Neural cell (in vitro differentiated cells): ENCODE measurements around the gene RTP2. TPM values are rescaled to one million over a fixed set of nuclear protein-coding genes. Genes with fewer than 3 reads are reported as not detected.

ENCODE experiments used
- H2AFZ ChIP-seq: fragments of 200-600, 300-800 bp; sonication (generic), shearing (Covaris generic); 2 replicates; pipeline ENCODE4 v1.6.0; 2014; ENCODE audit warnings: low read depth, mild to moderate bottlenecking, antibody characterized with exemption, low read length, moderate library complexity
- H3F3A ChIP-seq: fragments of 200-600 bp; shearing (Covaris generic); 2 replicates; pipeline ENCODE4 v1.6.1; 2016; ENCODE audit warnings: mild to moderate bottlenecking, moderate library complexity, mixed read lengths, antibody characterized with exemption, low read length; ENCODE audit not compliant: insufficient read depth, poor library complexity, severe bottlenecking
- H3K27ac ChIP-seq: fragments of 200-600, 300-800 bp; sonication (generic), shearing (Covaris generic); 2 replicates; pipeline ENCODE4 v1.5.1; 2014; ENCODE audit warnings: mild to moderate bottlenecking, low read length, moderate library complexity
- H3K27me3 ChIP-seq: fragments of 300-800, 200-600 bp; sonication (generic), shearing (Covaris generic); 2 replicates; pipeline ENCODE4 v1.6.0; 2014; ENCODE audit warnings: mild to moderate bottlenecking, low read depth, low read length, moderate library complexity; ENCODE audit not compliant: insufficient read depth
- H3K36me3 ChIP-seq: fragments of 300-800, 200-600 bp; sonication (generic), shearing (Covaris generic); 2 replicates; pipeline ENCODE4 v1.5.1; 2014; ENCODE audit warnings: mild to moderate bottlenecking, antibody characterized with exemption, low read length, moderate library complexity; ENCODE audit not compliant: insufficient read depth
- H3K4me2 ChIP-seq: fragments of 300-800, 200-600 bp; sonication (generic), shearing (Covaris generic); 2 replicates; pipeline ENCODE4 v1.6.0; 2014; ENCODE audit warnings: mild to moderate bottlenecking, low read length
- H3K4me3 ChIP-seq: fragments of 300-800, 200-600 bp; sonication (generic), shearing (Covaris generic); 2 replicates; pipeline ENCODE4 v1.5.1; 2014; ENCODE audit warnings: mild to moderate bottlenecking, low read length, moderate library complexity
- H3K79me2 ChIP-seq: fragments of 200-600 bp; shearing (Covaris generic); replicated peaks from 2 replicates; pipeline ENCODE4 v1.6.0; 2014; ENCODE audit warnings: mild to moderate bottlenecking, low read length, moderate library complexity; ENCODE audit not compliant: insufficient read depth
- H3K9ac ChIP-seq: fragments of 300-800, 200-600 bp; sonication (generic), shearing (Covaris generic); 2 replicates; pipeline ENCODE4 v1.6.1; 2016; ENCODE audit warnings: mild to moderate bottlenecking, low read length, mixed read lengths
- H3K9me2 ChIP-seq: fragments of 200-600 bp; shearing (Covaris generic); 2 replicates; pipeline ENCODE4 v1.6.1; 2016; ENCODE audit warnings: mild to moderate bottlenecking, low read length, mixed read lengths; ENCODE audit not compliant: insufficient read depth
- H3K9me3 ChIP-seq: fragments of 200-600, 300-800 bp; sonication (generic), shearing (Covaris generic); 2 replicates; pipeline ENCODE4 v1.6.1; 2016; ENCODE audit warnings: mild to moderate bottlenecking, mixed run types, low read length, moderate library complexity, mixed read lengths
- H4K20me1 ChIP-seq: fragments of 200-600 bp; shearing (Covaris generic); 2 replicates; pipeline ENCODE4 v1.6.1; 2016; ENCODE audit warnings: mild to moderate bottlenecking, mixed run types; ENCODE audit not compliant: insufficient read depth
- EP300 ChIP-seq: fragments of 450-650 bp; conservative IDR thresholded peaks from 2 replicates; pipeline ENCODE4 v1.6.1; 2014; ENCODE audit warnings: antibody characterized with exemption, mild to moderate bottlenecking, moderate library complexity; ENCODE audit not compliant: poor library complexity, severe bottlenecking
- EZH2 ChIP-seq: fragments of 200-600, 300-800 bp; shearing (Covaris generic), sonication (generic); IDR thresholded peaks from 2 replicates; pipeline ENCODE4 v1.6.1; 2014; ENCODE audit warnings: antibody characterized with exemption, low read length, borderline replicate concordance, mild to moderate bottlenecking; ENCODE audit not compliant: insufficient read depth, poor library complexity, severe bottlenecking
- MXI1 ChIP-seq: fragments of 450-650 bp; conservative IDR thresholded peaks from 2 replicates; pipeline ENCODE4 v1.6.1; 2014; ENCODE audit warnings: antibody characterized with exemption, mild to moderate bottlenecking; ENCODE audit not compliant: poor library complexity, severe bottlenecking
- POLR2AphosphoS5 ChIP-seq: IDR thresholded peaks from 2 replicates; pipeline ENCODE4 v1.6.1; 2012
- RAD21 ChIP-seq: fragments of 450-650 bp; conservative IDR thresholded peaks from 2 replicates; pipeline ENCODE4 v1.6.1; 2014; ENCODE audit warnings: antibody characterized with exemption, mild to moderate bottlenecking, moderate library complexity
- SMC3 ChIP-seq: fragments of 450-650 bp; conservative IDR thresholded peaks from 2 replicates; pipeline ENCODE4 v1.6.1; 2014; ENCODE audit warnings: antibody characterized with exemption, mild to moderate bottlenecking, moderate library complexity; ENCODE audit not compliant: poor library complexity
- TAF1 ChIP-seq: IDR thresholded peaks from 2 replicates; pipeline ENCODE4 v1.6.1; 2012; ENCODE audit warnings: low read depth
- polyA plus RNA-seq: library from polyadenylated mRNA; depleted of rRNA; stranded (reverse); fragments of >200 nt; gene quantifications from 2 replicates; pipeline ENCODE4 v1.2.3, GENCODE V29; 2014
- TF ChIP-seq, protein P1 (sequence below): fragments of 450-650 bp; IDR thresholded peaks from 2 replicates; pipeline ENCODE4 v1.5.1; 2014; ENCODE audit warnings: antibody characterized with exemption, mild to moderate bottlenecking, moderate library complexity; ENCODE audit not compliant: poor library complexity, severe bottlenecking
- TF ChIP-seq, protein P2 (sequence below): IDR thresholded peaks from 2 replicates; pipeline ENCODE4 v1.6.1; 2012; ENCODE audit warnings: borderline replicate concordance

RTP2 gene
- polyA plus RNA-seq, 1 donor from 2014 or later, result not detected

DNA sequence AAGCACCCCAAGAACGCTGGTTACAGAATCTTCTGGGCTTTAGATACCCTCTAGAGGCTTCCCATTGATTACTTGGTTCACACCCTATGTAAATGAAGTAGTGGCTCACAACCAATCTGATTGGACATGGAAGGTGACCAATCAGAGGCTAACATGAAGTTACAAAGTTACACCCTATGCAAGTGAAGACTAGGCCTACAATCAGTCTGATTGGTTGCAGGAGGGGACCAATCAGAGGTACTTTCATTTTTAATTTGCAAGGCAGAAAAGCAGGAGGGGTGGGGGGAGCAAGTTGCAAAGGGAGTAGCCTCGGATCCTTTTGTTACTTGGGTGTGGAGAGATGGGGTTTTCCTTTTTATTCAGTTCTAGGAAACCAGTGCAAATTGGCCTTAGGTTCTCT, 11.1 kb upstream of the RTP2 start:
- Histone ChIP-seq H3K4me3 (no peak overlapping the region), H3K9me3 (no peaks in the 10 kb centered on the region), H3K27ac (no peak overlapping the region), H3K4me2 (no peak overlapping the region), H3K9me2 (no peaks in the 10 kb centered on the region), H3K27me3 (no peaks in the 10 kb centered on the region), H4K20me1 (no peaks in the 10 kb centered on the region), H2AFZ (no peak overlapping the region), H3K9ac (no peak overlapping the region), H3F3A (no peaks in the 10 kb centered on the region), H3K79me2 (no peaks in the 10 kb centered on the region), H3K36me3 (no peaks in the 10 kb centered on the region)
- no peak for TF ChIP-seq EP300
- no peak for TF ChIP-seq RAD21
- no peak for TF ChIP-seq POLR2AphosphoS5
- no peak for TF ChIP-seq SMC3
- TF ChIP-seq, protein P1, sequence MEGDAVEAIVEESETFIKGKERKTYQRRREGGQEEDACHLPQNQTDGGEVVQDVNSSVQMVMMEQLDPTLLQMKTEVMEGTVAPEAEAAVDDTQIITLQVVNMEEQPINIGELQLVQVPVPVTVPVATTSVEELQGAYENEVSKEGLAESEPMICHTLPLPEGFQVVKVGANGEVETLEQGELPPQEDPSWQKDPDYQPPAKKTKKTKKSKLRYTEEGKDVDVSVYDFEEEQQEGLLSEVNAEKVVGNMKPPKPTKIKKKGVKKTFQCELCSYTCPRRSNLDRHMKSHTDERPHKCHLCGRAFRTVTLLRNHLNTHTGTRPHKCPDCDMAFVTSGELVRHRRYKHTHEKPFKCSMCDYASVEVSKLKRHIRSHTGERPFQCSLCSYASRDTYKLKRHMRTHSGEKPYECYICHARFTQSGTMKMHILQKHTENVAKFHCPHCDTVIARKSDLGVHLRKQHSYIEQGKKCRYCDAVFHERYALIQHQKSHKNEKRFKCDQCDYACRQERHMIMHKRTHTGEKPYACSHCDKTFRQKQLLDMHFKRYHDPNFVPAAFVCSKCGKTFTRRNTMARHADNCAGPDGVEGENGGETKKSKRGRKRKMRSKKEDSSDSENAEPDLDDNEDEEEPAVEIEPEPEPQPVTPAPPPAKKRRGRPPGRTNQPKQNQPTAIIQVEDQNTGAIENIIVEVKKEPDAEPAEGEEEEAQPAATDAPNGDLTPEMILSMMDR, result no peak
- TF ChIP-seq TAF1, result no peak
- TF ChIP-seq, protein P2, sequence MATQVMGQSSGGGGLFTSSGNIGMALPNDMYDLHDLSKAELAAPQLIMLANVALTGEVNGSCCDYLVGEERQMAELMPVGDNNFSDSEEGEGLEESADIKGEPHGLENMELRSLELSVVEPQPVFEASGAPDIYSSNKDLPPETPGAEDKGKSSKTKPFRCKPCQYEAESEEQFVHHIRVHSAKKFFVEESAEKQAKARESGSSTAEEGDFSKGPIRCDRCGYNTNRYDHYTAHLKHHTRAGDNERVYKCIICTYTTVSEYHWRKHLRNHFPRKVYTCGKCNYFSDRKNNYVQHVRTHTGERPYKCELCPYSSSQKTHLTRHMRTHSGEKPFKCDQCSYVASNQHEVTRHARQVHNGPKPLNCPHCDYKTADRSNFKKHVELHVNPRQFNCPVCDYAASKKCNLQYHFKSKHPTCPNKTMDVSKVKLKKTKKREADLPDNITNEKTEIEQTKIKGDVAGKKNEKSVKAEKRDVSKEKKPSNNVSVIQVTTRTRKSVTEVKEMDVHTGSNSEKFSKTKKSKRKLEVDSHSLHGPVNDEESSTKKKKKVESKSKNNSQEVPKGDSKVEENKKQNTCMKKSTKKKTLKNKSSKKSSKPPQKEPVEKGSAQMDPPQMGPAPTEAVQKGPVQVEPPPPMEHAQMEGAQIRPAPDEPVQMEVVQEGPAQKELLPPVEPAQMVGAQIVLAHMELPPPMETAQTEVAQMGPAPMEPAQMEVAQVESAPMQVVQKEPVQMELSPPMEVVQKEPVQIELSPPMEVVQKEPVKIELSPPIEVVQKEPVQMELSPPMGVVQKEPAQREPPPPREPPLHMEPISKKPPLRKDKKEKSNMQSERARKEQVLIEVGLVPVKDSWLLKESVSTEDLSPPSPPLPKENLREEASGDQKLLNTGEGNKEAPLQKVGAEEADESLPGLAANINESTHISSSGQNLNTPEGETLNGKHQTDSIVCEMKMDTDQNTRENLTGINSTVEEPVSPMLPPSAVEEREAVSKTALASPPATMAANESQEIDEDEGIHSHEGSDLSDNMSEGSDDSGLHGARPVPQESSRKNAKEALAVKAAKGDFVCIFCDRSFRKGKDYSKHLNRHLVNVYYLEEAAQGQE, result no peak
- no peak for TF ChIP-seq EZH2
- TF ChIP-seq MXI1, result no peak

DNA sequence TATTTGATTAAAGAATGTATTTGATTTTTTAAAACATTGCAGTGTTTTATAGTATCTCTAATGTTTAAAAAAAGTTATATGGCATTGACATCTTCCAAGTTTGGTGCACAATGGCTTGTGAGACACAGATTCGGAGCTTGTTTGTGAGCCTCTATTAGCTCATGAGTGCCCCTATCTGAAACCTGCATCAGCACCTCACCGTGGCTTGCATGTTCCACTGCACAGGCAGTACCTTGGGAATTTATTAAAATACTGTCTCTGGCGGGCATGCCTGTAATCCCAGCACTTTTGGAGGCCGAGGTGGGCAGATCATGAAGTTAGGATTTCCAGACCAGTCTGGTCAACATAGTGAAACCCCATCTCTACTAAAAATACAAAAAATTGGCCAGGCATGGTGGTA, 6.8 kb upstream of the RTP2 start:
- Histone ChIP-seq H3K27me3 (no peaks in the 10 kb centered on the region), H4K20me1 (no peaks in the 10 kb centered on the region), H2AFZ (no peak overlapping the region), H3K9ac (no peak overlapping the region), H3K4me2 (no peak overlapping the region), H3K79me2 (no peaks in the 10 kb centered on the region), H3K36me3 (no peaks in the 10 kb centered on the region), H3K9me3 (no peaks in the 10 kb centered on the region), H3K9me2 (no peaks in the 10 kb centered on the region), H3K27ac (no peak overlapping the region), H3K4me3 (no peak overlapping the region), H3F3A (no peaks in the 10 kb centered on the region)
- TF ChIP-seq EP300, result no peak
- TF ChIP-seq, protein P1, result no peak
